HepG2 (cell line): Measurements from ENCODE around the gene CCNA2. TPM values are rescaled to one million over a fixed set of nuclear protein-coding genes. Genes with fewer than 3 reads are reported as not detected.

ENCODE experiments used
- ADNP ChIP-seq: sonication (generic); formaldehyde crosslinking; IDR thresholded peaks from 2 replicates; pipeline ENCODE4 v1.4.0; 2020; ENCODE audit warnings: missing genetic modification reagents
- CBX1 ChIP-seq: IDR thresholded peaks from one replicate; pipeline ENCODE4 v1.6.1; 2016; ENCODE audit warnings: antibody characterized with exemption, low read depth
- CENPX ChIP-seq: sonication (generic); formaldehyde crosslinking; IDR thresholded peaks from 2 replicates; pipeline ENCODE4 v1.9.0; 2021; ENCODE audit warnings: mild to moderate bottlenecking, missing genetic modification reagents, moderate library complexity
- HNF4G ChIP-seq, 2 experiments: sonication (generic) in 1 of 2; formaldehyde crosslinking in 1 of 2; IDR thresholded peaks; 2 replicates each; pipeline versions ENCODE4 v1.4.0 to v1.6.1; 2011 to 2020; ENCODE audit warnings: borderline replicate concordance in 2 of 2, low read depth in 2 of 2, mild to moderate bottlenecking in 2 of 2, low read length in 1 of 2, missing genetic modification reagents in 1 of 2, moderate library complexity in 1 of 2
- HOXA3 ChIP-seq: sonication (generic); formaldehyde crosslinking; IDR thresholded peaks from 2 replicates; pipeline ENCODE4 v1.5.0; 2020; ENCODE audit warnings: missing genetic modification reagents
- KLF15 ChIP-seq: sonication (generic); formaldehyde crosslinking; IDR thresholded peaks from 2 replicates; pipeline ENCODE4 v1.8.1; 2023; ENCODE audit warnings: borderline replicate concordance, mild to moderate bottlenecking, inconsistent platforms, missing genetic modification reagents, mixed read lengths
- MED1 ChIP-seq: sonication (generic); formaldehyde crosslinking; IDR thresholded peaks from 2 replicates; pipeline ENCODE4 v1.4.0; 2020; ENCODE audit warnings: missing genetic modification reagents
- MXD4 ChIP-seq: IDR thresholded peaks from 2 replicates; pipeline ENCODE4 v1.6.1; 2016; ENCODE audit warnings: mild to moderate bottlenecking, missing biosample characterization, missing genetic modification reagents
- NR2F6 ChIP-seq, 2 experiments: IDR thresholded peaks; 2 replicates each; pipeline ENCODE4 v1.6.1; 2016; ENCODE audit warnings: antibody characterized with exemption in 1 of 2, mild to moderate bottlenecking in 1 of 2
- NR3C1 ChIP-seq: sonication (generic); formaldehyde crosslinking; IDR thresholded peaks from 2 replicates; pipeline ENCODE4 v1.4.0; 2020; ENCODE audit warnings: missing genetic modification reagents
- PCBP2 ChIP-seq: fragments of 200-400 bp; formaldehyde crosslinking; optimal IDR thresholded peaks from 2 replicates; pipeline ENCODE3; 2018; ENCODE audit warnings: low read length, low read depth; ENCODE audit not compliant: poor library complexity, severe bottlenecking
- SIX1 ChIP-seq: sonication (generic); formaldehyde crosslinking; IDR thresholded peaks from 2 replicates; pipeline ENCODE4 v1.4.0; 2020; ENCODE audit warnings: missing genetic modification reagents, borderline replicate concordance
- ZBTB20 ChIP-seq: sonication (generic); formaldehyde crosslinking; IDR thresholded peaks from 2 replicates; pipeline ENCODE4 v1.8.1; 2023; ENCODE audit warnings: missing genetic modification reagents, low read depth, mild to moderate bottlenecking, borderline replicate concordance
- ZNF263 ChIP-seq: sonication (generic); formaldehyde crosslinking; IDR thresholded peaks from 2 replicates; pipeline ENCODE4 v1.4.0; 2020; ENCODE audit warnings: missing genetic modification reagents
- ZNF501 ChIP-seq: sonication (generic); formaldehyde crosslinking; IDR thresholded peaks from 2 replicates; pipeline ENCODE4 v1.5.1; 2020; ENCODE audit warnings: mild to moderate bottlenecking, moderate library complexity, missing genetic modification reagents
- ZNF776 ChIP-seq: sonication (generic); formaldehyde crosslinking; IDR thresholded peaks from 2 replicates; pipeline ENCODE4 v1.4.0; 2020; ENCODE audit warnings: mild to moderate bottlenecking, missing genetic modification reagents
- ZNF83 ChIP-seq: sonication (generic); formaldehyde crosslinking; IDR thresholded peaks from 2 replicates; pipeline ENCODE4 v1.4.0; 2020; ENCODE audit warnings: missing genetic modification reagents, mild to moderate bottlenecking, borderline replicate concordance
- ZSCAN25 ChIP-seq: sonication (generic); formaldehyde crosslinking; IDR thresholded peaks from 2 replicates; pipeline ENCODE4 v1.8.0; 2022; ENCODE audit warnings: mild to moderate bottlenecking, missing genetic modification reagents
- polyA plus RNA-seq, 8 experiments: library from polyadenylated mRNA; depleted of rRNA in 3 of 8; stranded (reverse) in 7 of 8; unstranded in 1 of 8; fragments of >200 nt; fragmentation: Illumina TruSeq in 4 of 8; extraction: Trizol in 4 of 8; gene quantifications; 2 replicates each; pipeline versions ENCODE4 v1.2.1 to v1.2.3, GENCODE V29; 2011 to 2016; ENCODE audit warnings: low read depth in 4 of 8, missing spikeins in 1 of 8, mixed read lengths in 1 of 8; ENCODE audit not compliant: insufficient read depth in 1 of 8
- total RNA-seq, 5 experiments: library from RNA; depleted of rRNA; stranded (reverse); fragments of >200 nt; fragmentation: Illumina TruSeq; extraction: Trizol; gene quantifications; 2 replicates each; pipeline ENCODE4 v1.2.3, GENCODE V29; 2016; ENCODE audit warnings: low read depth in 1 of 5
- TF ChIP-seq, protein P1 (sequence below): sonication (generic); formaldehyde crosslinking; IDR thresholded peaks from 2 replicates; pipeline ENCODE4 v1.4.0; 2020; ENCODE audit warnings: missing genetic modification reagents; ENCODE audit errors: not compliant biosample characterization
- TF ChIP-seq, protein P2 (sequence below): sonication (generic); formaldehyde crosslinking; IDR thresholded peaks from 2 replicates; pipeline ENCODE4 v1.8.1; 2023; ENCODE audit warnings: mild to moderate bottlenecking, missing genetic modification reagents
- TF ChIP-seq, protein P3 (sequence below): fragments of 450-650 bp; IDR thresholded peaks from 2 replicates; pipeline ENCODE4 v1.6.1; 2016
- TF ChIP-seq, protein P4 (sequence below): sonication (generic); formaldehyde crosslinking; IDR thresholded peaks from 2 replicates; pipeline ENCODE4 v1.8.0; 2022; ENCODE audit warnings: missing genetic modification reagents, mild to moderate bottlenecking, inconsistent platforms, borderline replicate concordance
- TF ChIP-seq, protein P5 (sequence below): sonication (generic); formaldehyde crosslinking; IDR thresholded peaks from 2 replicates; pipeline ENCODE4 v1.4.0; 2020; ENCODE audit warnings: missing genetic modification reagents, borderline replicate concordance

CCNA2 gene
- total and polyA plus RNA-seq, 2 of the 13 experiments (the other 11 are each of a cell fraction or from before 2014, with no cell fraction given): 31.3 to 105 TPM

DNA sequence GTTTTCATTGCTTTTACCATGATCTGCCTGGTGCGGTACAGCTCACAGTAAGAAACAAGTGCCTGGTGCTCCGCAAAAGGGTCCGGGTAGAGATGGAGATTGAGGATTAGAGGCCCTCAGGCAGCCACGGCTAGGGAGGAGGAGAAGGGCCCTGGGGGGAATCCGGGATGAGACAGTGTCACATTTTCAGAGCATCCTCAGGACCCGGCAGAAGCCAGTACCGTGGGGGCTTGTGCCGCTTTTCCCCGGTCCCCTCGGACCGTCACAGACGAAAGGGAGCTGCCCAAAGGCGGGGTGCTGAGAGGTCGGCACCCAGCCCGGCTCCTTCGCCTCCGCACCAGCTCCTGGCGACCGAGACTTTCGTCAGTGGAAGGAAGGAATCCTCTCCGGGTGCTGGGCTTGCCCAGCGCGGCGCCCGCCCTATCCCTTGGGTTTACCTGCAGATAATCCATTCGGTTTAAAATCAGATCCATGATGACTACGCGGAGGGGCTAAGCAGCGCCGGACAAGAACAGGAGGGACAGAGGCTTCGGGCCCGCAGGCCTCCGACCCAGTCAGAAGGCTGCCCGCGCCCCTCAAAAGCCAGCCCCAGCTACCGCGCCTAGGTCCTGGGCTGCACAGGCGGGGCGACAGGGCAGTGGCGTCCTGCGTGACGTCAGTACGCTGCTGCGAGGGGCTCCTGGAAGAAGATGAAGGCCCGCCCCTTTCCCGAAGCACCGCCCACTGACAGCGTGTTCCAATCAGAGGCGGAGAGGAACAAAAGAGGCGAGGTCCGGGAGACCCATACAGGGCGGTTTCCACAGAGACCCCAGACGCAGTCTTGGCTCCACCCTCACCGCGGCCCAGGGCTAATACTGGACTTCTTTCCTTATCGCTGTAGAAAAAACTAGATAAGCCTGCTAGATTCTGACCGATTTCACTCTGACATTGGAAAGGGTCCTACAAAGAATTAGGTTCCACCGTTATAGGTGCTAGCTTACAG lies 46.4 kb upstream of the CCNA2 start, which contains the start of gene BBS7 (continued):
- TF ChIP-seq, protein P1, sequence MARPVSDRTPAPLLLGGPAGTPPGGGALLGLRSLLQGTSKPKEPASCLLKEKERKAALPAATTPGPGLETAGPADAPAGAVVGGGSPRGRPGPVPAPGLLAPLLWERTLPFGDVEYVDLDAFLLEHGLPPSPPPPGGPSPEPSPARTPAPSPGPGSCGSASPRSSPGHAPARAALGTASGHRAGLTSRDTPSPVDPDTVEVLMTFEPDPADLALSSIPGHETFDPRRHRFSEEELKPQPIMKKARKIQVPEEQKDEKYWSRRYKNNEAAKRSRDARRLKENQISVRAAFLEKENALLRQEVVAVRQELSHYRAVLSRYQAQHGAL (CRISPR knock-in tag): no peak
- TF ChIP-seq ZNF776 (CRISPR knock-in tag) (no peak), NR2F6 (IDR thresholded peaks at IDR 0.05) (no peak), NR2F6 (CRISPR knock-in tag; IDR thresholded peaks at IDR 0.05) (no peak), MED1 (peak; percentile 24; the same call in 1 of the 2 replicates), MXD4 (CRISPR knock-in tag) (no peak), CBX1 (peak; percentile 76), ZSCAN25 (no peak), NR3C1 (CRISPR knock-in tag) (no peak), ZBTB20 (CRISPR knock-in tag) (no peak), SIX1 (CRISPR knock-in tag) (no peak), HNF4G (IDR thresholded peaks at IDR 0.05; ENCODE audit: borderline replicate concordance, low read depth, low read length) (no peak), HNF4G (CRISPR knock-in tag; IDR thresholded peaks at IDR 0.05; ENCODE audit: borderline replicate concordance, low read depth) (no peak), PCBP2 (no peak), KLF15 (CRISPR knock-in tag) (no peak), ZNF263 (no peak), ZNF501 (CRISPR knock-in tag) (peak; percentile 81), CENPX (no peak), ZNF83 (CRISPR knock-in tag) (no peak), ADNP (no peak), HOXA3 (CRISPR knock-in tag) (peak; percentile 85)
- TF ChIP-seq, protein P2, sequence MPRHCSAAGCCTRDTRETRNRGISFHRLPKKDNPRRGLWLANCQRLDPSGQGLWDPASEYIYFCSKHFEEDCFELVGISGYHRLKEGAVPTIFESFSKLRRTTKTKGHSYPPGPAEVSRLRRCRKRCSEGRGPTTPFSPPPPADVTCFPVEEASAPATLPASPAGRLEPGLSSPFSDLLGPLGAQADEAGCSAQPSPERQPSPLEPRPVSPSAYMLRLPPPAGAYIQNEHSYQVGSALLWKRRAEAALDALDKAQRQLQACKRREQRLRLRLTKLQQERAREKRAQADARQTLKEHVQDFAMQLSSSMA: no peak
- TF ChIP-seq, protein P3, sequence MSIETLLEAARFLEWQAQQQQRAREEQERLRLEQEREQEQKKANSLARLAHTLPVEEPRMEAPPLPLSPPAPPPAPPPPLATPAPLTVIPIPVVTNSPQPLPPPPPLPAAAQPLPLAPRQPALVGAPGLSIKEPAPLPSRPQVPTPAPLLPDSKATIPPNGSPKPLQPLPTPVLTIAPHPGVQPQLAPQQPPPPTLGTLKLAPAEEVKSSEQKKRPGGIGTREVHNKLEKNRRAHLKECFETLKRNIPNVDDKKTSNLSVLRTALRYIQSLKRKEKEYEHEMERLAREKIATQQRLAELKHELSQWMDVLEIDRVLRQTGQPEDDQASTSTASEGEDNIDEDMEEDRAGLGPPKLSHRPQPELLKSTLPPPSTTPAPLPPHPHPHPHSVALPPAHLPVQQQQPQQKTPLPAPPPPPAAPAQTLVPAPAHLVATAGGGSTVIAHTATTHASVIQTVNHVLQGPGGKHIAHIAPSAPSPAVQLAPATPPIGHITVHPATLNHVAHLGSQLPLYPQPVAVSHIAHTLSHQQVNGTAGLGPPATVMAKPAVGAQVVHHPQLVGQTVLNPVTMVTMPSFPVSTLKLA: no peak
- TF ChIP-seq, protein P4, sequence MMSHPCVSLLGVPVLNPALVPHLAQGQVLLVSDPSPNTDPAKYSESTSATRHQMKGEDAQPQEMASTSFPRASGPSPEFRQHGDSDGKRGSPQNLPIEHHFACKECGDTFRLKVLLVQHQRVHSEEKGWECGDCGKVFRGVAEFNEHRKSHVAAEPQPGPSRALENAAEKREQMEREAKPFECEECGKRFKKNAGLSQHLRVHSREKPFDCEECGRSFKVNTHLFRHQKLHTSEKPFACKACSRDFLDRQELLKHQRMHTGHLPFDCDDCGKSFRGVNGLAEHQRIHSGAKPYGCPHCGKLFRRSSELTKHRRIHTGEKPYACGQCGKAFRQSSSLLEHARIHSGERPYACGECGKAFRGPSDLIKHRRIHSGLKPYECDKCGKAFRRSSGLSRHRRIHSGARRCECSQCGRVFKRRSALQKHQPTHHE: peak; percentile 42; the same call in 1 of the 2 replicates
- TF ChIP-seq, protein P5, sequence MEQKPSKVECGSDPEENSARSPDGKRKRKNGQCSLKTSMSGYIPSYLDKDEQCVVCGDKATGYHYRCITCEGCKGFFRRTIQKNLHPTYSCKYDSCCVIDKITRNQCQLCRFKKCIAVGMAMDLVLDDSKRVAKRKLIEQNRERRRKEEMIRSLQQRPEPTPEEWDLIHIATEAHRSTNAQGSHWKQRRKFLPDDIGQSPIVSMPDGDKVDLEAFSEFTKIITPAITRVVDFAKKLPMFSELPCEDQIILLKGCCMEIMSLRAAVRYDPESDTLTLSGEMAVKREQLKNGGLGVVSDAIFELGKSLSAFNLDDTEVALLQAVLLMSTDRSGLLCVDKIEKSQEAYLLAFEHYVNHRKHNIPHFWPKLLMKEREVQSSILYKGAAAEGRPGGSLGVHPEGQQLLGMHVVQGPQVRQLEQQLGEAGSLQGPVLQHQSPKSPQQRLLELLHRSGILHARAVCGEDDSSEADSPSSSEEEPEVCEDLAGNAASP: no peak
